ENCODE results near the gene PER2.

The PER2 gene

GRCh38 chr2:238233625-238234024, 54.8 kb downstream of the PER2 start:
- DNase-seq (ENCODE audit: extremely low read depth in 1 of 2, low read depth in 1 of 2) = no peak

- no peak for DNase-seq (ENCODE audit: extremely low read depth in 1 of 2, low read depth in 1 of 2)
Observed at GRCh38 chr2:238231809-238232208, 56.6 kb downstream of the PER2 start.

- DNase-seq (ENCODE audit: extremely low read depth in 1 of 2, low read depth in 1 of 2) = peak; percentile 49 to 59
Observed at GRCh38 chr2:238231251-238231793, 57.1 kb downstream of the PER2 start.

- no peak for DNase-seq (ENCODE audit: extremely low read depth in 1 of 2, low read depth in 1 of 2)
Observed at GRCh38 chr2:238230699-238231098, 57.7 kb downstream of the PER2 start.

GRCh38 chr2:238228700-238229099, 59.7 kb downstream of the PER2 start:
- no peak for DNase-seq (ENCODE audit: extremely low read depth in 1 of 2, low read depth in 1 of 2)

GRCh38 chr2:238227587-238228032, 60.8 kb downstream of the PER2 start:
- DNase-seq (ENCODE audit: extremely low read depth in 1 of 2, low read depth in 1 of 2) = no peak

- DNase-seq (ENCODE audit: extremely low read depth in 1 of 2, low read depth in 1 of 2) = no peak
Observed at GRCh38 chr2:238226698-238227586, 61.5 kb downstream of the PER2 start.

- DNase-seq (ENCODE audit: extremely low read depth in 1 of 2, low read depth in 1 of 2) = no peak
Observed at GRCh38 chr2:238225911-238226697, 62.3 kb downstream of the PER2 start.

- DNase-seq (ENCODE audit: extremely low read depth in 1 of 2, low read depth in 1 of 2) = no peak
Observed at GRCh38 chr2:238225121-238225520, 63.3 kb downstream of the PER2 start.

- DNase-seq (ENCODE audit: extremely low read depth in 1 of 2, low read depth in 1 of 2) = no peak
Observed at GRCh38 chr2:238224356-238225035, 63.9 kb downstream of the PER2 start.

GRCh38 chr2:238220892-238221521, 67.4 kb downstream of the PER2 start:
- DNase-seq (ENCODE audit: extremely low read depth in 1 of 2, low read depth in 1 of 2) = no peak

- DNase-seq (ENCODE audit: extremely low read depth in 1 of 2, low read depth in 1 of 2) = no peak
Observed at GRCh38 chr2:238220274-238220891, 68.0 kb downstream of the PER2 start.

GRCh38 chr2:238216651-238217184, 71.7 kb downstream of the PER2 start:
- DNase-seq (ENCODE audit: extremely low read depth in 1 of 2, low read depth in 1 of 2) = no peak

GRCh38 chr2:238207006-238207405, 81.4 kb downstream of the PER2 start:
- DNase-seq (ENCODE audit: extremely low read depth in 1 of 2, low read depth in 1 of 2) = no peak

- peak in 1 of 2 donors; percentile 3 for DNase-seq (ENCODE audit: extremely low read depth in 1 of 2, low read depth in 1 of 2)
Observed at GRCh38 chr2:238203973-238204683, 84.3 kb downstream of the PER2 start.

GRCh38 chr2:238203094-238203972, 85.1 kb downstream of the PER2 start, which contains the start of gene ILKAP:
Gene ILKAP (minus strand): TSS chr2:238203695. CDS start chr2:238203553, 142 bp downstream.
- peak; percentile 77 to 87 for DNase-seq (ENCODE audit: extremely low read depth in 1 of 2, low read depth in 1 of 2)

GRCh38 chr2:238202326-238203093, 85.9 kb downstream of the PER2 start:
- no peak for DNase-seq (ENCODE audit: extremely low read depth in 1 of 2, low read depth in 1 of 2)

Data from stimulated activated CD8-positive, alpha-beta memory T cell treated with anti-CD3 and anti-CD28 coated beads, Interleukin-7, amount 100 ng/mL, for 48 hours (primary cell).